CD4-positive, alpha-beta T cell treated with Interleukin-15 for 4 hours (primary cell): ENCODE measurements around the gene SUPT6H.

ENCODE experiments used
- DNase-seq: peaks from one replicate; pipeline ENCODE4 v3.0.0-alpha.2; 2020; ENCODE audit warnings: low spot score

SUPT6H gene

DNA sequence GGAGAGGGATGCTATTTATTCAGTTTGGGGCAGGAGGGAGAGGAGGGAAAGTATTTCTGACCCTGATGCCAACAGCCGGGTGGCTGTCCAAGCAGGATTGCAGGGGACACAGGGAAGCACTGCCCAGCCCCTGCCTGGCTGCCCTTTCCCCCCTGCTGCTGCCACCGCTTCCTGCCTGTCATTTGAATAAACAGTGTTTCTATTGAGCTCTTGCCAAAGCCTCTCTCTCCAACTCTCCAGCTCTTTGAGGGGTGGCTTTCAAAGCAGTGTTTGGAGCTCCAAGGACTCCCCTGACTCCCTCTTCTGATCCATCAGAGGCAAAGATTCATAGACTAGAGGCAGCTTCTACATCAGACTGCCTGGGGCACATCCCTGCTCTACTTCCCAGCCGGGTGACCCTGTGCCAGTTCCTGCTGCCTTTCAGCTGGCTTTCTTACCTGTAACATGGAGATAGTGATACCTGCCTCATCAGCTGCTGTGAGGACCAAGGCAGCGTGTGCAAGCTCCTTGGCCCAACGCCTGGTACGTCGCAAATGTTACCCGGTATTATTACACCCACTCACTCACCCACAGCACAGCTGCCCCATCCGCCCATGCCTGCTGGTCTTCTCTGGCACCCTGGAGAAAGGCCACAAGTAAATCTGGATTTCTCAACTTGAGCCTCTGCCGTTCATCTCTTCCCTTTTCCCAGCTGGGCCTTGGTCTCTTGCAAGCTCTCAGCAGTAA is 40.2 kb downstream of the SUPT6H start:
- no peak for DNase-seq

- no peak for DNase-seq
Measured at GRCh38 chr17:28702752-28703150, 40.7 kb downstream of the SUPT6H start.

GRCh38 chr17:28703552-28704218 is 41.7 kb downstream of the SUPT6H start:
- no peak for DNase-seq

DNA sequence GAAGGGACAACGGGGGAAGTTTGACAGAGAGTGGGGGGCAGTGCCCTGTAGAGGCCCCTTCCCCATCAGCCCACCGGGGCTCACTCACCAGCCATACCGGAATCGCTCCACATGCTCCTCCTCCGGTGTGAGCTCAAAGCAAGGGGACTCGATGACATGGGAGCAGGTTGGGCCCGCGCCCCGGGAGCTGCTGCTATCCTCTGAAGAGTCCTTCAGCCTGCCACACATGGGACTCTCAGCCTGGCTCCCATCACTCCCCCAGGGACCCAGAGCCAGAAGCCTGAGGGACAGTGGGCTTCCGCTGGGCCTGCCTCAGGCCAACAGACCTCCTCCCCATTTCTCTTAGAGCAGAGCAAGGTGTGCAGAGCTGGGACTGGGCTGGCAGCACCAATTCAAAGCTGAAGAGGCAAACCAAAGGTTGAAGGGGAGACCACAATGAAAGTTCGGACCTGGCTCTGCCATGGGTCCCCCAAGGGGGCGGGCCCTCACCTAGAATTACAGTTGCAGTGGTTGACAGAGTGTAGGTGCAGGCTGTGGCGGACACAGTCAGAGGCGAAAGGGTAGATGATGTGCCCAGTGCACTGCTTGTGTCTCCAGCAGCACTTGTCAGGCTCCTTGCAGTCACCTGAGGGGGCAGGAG is 42.3 kb downstream of the SUPT6H start:
- no peak for DNase-seq

GRCh38 chr17:28705074-28705659 is 43.2 kb downstream of the SUPT6H start:
- DNase-seq: no peak

DNA sequence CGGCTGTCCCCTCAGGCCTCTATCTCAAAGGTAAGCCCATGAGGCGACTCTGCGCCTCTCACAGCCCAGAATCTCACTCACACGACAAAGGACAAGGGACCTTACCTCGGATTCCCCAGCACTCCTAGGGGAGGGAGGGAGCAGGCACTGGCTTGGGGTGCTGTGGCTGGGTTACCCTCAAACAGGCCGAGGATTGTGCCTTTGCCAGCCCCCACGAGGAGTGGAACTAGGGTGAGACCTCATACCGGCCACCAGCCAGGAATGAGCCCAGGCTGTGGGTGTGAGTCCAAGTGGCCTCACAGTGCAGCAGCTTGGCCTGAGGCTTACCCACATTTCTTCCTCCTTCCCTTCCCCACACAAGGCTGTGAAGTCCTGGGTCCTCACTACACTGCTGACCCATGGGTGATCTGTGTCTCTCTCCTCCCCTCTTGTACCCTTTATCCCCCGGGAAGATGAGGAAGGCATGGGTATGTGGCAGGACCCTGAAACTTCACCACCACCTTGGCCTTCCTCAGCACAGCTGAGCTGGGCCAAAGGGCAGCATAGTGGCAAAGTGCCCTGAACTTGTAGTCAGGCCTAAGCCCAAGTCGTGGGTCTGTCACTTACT is 43.8 kb downstream of the SUPT6H start:
- DNase-seq: no peak

DNA sequence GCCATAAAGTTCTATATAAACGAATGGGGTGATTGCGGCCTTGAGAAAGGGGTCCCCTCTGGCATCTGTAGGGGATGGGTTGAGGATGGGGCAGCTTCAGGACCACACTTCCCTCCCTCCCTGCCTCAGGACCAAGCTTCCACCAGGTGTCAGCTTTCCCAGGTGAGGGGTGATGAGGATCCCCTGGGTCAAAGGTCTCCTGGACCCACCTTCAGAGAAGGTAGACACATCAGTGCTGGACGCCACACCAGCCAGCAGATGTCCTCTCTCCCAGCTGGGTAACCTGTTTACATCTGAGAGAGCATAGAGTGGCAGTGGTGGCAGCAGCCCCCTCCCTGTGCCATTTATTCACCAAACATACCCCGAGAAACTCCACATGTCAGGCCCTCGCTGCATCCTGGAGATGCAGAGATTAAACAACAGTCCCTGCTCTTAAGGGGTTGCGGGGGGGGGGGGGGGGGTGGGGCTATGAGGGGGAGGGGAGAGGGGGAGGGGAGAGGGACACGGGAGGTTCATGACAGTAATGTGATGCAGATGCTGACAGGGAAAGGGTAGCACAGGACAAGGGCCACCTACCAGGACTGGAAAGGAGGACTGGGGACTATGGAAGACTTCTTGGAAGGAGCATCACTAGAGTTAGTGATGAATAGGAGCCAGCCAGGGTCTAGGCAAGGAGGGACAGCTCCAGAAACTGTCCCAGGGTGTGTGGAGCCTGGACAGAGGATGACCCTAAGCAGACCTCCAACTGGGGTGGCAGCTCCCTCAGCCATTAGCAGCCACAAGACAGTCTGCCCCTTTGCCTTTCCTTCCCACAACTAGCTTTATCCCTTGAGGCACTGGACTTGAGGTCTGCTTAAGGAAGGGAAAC is 44.7 kb downstream of the SUPT6H start:
- no peak for DNase-seq

DNA sequence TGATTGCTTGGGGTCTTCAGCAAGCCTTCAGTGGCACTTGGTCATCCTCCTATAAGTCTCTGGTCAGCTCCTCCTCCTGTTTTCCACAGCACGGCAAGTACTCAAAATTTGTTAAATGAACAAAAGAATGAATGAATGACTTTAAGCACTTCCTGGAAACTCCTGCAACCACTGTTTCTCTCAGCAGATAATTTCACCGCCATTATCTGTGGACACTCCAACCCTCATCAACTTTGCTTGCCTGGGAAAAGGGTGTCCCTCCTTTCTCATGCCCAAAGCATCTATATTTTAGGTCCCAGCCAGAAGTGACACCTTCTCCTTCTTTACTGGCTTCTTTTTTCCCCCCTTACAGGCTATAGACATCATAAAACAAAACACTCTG is 45.3 kb downstream of the SUPT6H start:
- DNase-seq: no peak

- peak; percentile 91 for DNase-seq
Measured at GRCh38 chr17:28710861-28711722, 49.1 kb downstream of the SUPT6H start.

GRCh38 chr17:28711723-28712031 is 49.7 kb downstream of the SUPT6H start, which contains the start of gene PROCA1:
TSS of gene PROCA1 (minus strand) at chr17:28711888. CDS start at chr17:28711660, 228 bp downstream.
- no peak for DNase-seq

- peak; percentile 67 for DNase-seq
Measured at GRCh38 chr17:28712032-28712704, 50.2 kb downstream of the SUPT6H start.

- no peak for DNase-seq
Measured at GRCh38 chr17:28712705-28713415, 50.9 kb downstream of the SUPT6H start.

DNA sequence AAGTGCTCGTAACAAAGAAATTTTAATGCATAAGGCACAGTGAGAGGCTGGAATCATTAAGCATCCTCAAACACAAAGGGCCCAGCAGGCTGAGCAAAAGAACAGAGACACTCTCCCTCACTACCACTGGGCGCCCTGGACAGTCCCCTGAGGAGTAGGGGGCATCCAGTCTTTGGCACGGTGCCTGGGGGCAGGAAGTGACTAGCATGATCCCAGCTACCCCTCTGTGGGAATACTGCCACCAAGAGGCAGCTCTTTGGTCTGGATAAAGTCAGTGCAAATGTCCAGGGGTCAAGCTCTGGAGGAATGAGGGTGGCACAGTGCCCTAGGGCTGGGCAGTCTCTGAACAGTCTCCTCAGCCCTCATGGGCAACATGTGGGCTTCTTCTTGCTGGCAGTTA is 52.3 kb downstream of the SUPT6H start:
- no peak for DNase-seq

DNA sequence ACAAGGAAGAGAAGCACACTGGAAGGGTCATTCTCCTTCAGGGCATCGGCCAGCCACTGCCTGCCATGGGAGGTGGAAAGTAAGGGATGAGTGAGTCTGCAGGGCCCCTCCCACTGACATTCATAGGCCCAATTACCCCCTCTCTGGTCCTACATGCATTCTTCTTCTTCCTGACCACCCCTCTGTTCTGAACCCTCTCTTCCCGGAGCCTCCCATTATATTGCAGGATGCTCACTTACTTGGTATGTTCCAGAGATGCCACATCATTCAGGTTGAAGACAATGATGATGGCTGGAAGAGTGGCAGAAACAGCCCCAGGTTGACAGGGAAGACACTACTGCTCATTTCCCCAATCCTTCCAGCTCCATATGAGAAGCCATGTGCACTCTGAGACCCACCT is 53.2 kb downstream of the SUPT6H start:
- DNase-seq: no peak

- DNase-seq: no peak
Measured at GRCh38 chr17:28716740-28717577, 55.0 kb downstream of the SUPT6H start.

DNA sequence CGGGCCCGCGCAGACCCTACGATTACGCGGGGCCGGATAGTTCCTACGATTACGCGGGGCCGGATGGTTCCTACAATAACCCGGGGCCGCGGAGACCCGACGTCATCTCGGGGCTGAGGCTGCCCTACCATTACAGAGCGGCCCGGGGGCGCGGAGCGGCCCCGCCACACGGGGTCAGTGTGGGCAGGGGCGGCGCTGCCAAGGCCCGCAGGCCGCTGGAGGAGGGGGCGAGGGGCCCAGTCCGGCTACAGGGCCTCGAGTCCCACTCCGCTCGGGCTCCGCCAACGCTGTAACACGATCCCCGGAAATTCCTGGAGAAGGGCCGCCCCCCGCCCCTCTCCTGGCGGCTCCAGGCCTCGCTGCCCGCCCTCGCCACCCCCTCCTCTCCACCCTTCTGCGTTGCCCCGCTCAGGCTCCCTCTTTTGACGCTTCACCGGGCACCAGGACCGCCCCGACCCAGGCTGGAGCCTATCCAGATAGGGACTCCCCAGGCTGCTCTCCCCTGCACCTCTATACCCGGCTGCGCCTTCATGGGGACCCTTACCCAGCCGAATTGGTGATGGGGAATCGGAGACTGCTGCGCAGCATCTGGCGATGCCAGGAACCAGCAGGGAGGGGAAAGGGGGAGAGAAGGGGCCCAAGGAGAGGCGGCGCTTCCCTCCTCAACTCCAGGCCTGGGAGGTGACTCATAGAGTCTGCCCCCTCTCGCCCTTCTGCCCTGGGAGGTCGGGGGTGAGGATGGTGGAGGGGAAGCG is 55.8 kb downstream of the SUPT6H start, which contains the start of gene RAB34:
Gene RAB34 (minus strand): TSS at position 291 of the 755 bp plus-strand sequence. CDS start 602 bp downstream, outside the sequence.
- no peak for DNase-seq

GRCh38 chr17:28718333-28719020 is 56.5 kb downstream of the SUPT6H start:
- DNase-seq: no peak
